HUDEP-2 (cell line): ENCODE data around the gene FRMD4B.

Experiments
- DNase-seq, 76 experiments: peaks; one replicate each; lab custom pipeline; 2025; ENCODE audit not compliant: unreplicated experiment in 76 of 76; lab: John Stamatoyannopoulos, UW

FRMD4B gene

DNA sequence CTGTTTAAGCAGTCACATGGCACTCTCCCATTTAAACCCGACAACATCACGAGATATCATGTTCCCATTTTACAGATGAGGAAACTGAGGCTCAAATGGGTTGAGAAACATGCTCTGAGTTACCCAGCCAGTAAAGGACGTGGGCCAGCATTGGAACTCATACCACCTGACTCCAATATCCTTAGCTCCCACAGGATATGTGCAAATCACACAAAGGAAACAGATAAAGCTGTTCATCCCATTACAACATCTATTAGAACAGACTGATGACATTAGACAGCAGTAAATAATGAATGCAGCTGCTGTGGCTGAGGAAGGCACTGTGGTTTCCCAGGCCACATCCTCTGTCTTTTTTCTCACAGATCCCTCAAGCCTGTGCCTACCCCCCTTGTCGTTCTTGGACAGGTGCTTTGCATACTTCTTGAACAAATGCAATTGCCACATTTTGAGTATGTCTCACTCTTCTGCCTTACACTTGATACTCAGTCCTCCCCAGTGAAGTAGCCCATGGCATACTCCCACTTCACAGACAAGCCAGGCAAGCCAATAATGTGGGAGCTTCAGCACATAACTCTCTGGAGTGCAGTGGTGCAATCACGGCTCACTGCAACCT is 17.7 kb downstream of the FRMD4B start:
- no peak for DNase-seq

- no peak for DNase-seq
Observed at GRCh38 chr3:69367586-69367985, 18.3 kb downstream of the FRMD4B start.

- DNase-seq, result no peak
Observed at GRCh38 chr3:69364354-69364753, 21.5 kb downstream of the FRMD4B start.

DNA sequence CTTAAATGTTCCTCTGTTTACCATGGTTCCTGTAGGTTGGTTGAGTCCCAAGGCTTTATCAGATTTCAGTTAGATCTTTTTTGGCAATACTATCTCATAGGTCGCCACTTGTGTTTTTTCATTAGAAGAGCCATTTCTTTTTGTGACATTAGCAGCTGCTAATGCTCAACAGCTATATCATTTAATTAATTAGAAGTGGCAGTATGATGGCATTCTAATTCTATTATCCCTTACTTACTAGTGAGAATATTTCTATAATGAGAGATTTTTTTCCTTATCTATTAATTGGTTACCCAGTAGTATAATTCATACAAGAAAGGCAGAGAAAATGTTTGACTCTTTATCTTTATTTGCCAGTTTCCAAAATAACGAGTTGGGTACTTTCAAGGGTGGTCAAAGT is 25.2 kb downstream of the FRMD4B start:
- DNase-seq, result no peak

DNA sequence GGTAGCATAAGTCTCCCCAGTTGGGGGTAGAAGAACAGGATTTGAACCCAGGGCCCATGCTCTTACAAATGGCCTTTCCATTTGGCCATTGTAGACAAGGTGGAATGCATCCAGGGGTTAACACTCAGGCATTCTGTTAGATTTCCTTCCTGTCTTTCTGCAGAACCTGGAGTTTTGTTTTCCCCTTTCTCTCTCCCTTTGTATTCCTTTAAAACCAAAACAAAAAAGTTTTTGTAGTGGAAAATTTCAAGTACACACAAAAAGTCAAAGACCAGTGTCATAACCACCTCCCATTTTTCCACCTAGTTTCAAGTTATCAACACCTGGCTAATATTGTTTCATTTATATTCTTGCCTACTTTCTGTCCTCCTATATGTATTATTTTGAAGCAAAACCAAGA is 26.0 kb downstream of the FRMD4B start:
- no peak for DNase-seq

DNA sequence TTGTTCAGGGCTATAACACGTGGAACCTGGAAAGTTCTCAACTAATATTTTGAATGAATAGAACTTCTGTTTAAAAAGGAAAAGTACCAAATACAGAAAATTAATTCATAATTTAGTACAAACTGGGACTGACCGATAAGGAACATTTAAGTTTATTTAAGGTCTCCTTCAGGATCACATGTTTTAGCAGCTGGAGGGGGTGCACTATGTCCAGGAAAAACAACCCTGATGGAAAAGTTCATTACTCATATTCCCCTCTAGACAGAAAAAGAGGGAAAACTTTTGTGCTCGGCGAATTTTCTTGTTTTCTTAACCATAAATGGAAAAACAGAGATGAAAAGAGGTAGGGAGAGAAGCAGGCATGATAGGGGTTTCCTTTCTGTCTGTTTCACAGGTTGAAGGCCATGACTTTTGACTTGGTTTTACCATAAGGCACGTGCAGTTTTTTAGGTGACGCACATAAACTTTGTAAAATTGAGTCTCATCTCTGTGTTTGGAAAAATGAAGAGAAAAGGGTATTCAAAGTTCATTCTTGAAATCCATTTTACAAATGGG is 26.5 kb downstream of the FRMD4B start:
- DNase-seq, result no peak

GRCh38 chr3:69357196-69357595 is 28.7 kb downstream of the FRMD4B start:
- DNase-seq, result no peak

GRCh38 chr3:69354948-69355347 is 30.9 kb downstream of the FRMD4B start:
- DNase-seq, result peak in 1 of 76 experiments; percentile 10

GRCh38 chr3:69353503-69353902 is 32.4 kb downstream of the FRMD4B start:
- DNase-seq, result no peak

DNA sequence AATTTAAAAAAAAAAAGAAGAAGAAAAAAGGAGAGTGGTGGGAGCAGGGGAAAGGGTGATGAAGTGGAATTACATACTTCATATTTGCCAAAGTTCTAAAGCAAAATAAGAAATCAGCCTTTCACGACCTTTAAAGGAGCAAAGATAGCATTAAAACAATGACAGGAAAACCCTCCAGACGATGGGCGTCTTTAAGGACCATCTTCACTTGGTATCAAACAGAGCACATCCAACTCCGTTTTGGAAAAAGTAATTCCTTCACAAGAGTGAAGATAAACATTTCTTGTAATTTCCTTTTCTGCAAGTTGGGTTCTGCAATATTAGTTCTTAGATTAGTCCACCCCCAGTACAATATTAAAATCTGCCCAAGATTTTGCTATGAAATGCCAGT is 32.8 kb downstream of the FRMD4B start:
- no peak for DNase-seq

GRCh38 chr3:69352305-69353087 is 33.4 kb downstream of the FRMD4B start:
- DNase-seq, result no peak

- DNase-seq, result no peak
Observed at GRCh38 chr3:69343875-69344274, 42.0 kb downstream of the FRMD4B start.

DNA sequence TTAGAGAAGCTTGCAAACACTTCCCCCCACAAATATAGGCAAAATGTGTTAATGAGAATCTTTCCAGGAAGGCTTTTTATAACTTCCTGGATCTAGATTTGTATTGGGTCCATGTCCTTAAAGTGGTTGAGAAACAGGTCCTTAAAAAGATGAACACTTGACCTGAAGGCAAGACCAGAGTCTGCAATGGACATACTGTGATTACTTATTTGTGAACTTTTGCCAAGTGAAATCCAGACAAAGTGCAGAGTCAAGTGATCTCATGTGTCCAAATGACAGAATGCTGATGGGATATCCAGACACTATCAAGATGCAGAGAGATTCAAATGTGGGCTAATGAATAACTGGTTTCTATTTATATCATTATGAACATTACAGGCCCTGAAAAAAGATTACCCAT is 43.8 kb downstream of the FRMD4B start:
- DNase-seq, result no peak

DNA sequence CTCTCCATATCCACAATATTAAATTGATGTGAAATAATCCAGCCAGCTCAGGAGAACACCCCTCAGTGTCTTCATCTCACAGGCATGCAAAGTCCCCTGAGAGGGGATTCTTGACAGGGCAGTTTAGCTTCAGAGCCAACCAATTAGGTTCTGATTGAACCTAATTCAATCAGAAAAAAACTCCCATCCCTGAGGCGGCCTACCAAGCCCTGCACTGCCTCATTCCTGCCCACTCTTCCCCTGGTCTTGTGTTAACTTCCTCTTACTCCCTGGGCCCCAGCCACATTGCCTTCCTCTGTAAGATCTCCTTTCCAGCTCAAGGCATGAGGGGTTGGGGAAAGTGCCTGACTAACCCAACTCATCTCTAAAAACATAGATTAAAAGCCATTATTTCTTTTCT is 46.1 kb downstream of the FRMD4B start:
- no peak for DNase-seq

DNA sequence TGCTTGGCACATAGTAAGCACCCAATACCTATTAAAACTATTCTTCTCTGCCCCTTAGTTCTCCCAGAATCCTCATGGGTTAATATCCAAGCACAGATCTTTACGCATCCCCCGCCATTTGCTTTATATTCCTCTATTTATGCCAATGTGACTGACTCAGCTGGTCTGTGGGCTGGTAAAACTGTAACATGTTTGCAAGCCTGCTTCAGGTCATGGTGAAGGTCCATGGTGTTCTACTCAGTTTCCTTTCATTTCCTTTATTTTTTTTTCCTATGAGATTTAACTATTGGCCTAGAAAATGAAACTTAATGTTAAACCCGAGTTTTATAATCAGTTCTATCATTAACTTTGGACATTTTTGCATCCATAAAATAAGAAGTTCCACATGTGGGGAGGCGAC is 47.0 kb downstream of the FRMD4B start:
- DNase-seq, result no peak

GRCh38 chr3:69332934-69333333 is 53.0 kb downstream of the FRMD4B start:
- DNase-seq, result no peak

DNA sequence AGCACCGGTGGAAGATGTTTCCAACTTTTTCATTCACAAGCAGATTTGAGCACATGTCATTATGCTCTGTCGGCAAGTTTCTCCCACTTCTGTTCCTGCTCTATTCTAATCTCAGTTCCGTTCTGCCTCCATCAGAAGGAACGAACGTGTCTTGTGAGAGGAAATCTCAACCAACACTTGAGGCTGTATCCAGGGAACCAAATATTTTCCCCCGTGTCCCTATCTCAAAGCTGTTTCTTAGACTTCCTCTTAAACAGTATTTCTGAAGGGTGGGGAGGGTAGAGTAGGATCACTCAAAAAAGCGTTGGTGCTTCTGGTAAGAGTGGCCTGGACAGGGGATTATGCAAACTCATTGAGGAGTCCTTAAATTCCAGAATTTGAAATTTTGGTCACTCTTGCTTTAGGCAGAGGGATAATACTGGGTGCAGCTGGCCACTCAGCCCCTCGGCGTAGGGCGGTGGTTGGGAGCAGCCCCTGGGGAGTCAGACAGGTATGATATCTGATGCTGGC is 54.9 kb downstream of the FRMD4B start:
- no peak for DNase-seq

GRCh38 chr3:69329892-69330291 is 56.0 kb downstream of the FRMD4B start:
- no peak for DNase-seq

DNA sequence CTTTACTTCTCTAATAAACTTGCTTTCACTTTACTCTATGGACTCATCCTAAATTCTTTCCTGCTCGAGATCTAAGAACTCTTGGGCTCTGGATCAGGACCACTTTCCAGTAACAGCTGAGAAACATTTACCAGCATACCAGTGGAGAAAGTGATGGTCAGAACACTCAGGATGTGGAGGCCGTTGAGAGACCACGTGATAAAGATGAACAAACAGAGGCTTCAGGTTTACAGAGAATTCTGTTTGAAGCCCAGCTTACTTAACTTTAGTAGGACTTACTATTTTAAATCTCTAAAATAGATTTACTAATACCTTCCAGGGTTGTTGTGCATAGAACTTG is 57.0 kb downstream of the FRMD4B start:
- no peak for DNase-seq

GRCh38 chr3:69328103-69328962 is 57.6 kb downstream of the FRMD4B start:
- DNase-seq, result no peak

DNA sequence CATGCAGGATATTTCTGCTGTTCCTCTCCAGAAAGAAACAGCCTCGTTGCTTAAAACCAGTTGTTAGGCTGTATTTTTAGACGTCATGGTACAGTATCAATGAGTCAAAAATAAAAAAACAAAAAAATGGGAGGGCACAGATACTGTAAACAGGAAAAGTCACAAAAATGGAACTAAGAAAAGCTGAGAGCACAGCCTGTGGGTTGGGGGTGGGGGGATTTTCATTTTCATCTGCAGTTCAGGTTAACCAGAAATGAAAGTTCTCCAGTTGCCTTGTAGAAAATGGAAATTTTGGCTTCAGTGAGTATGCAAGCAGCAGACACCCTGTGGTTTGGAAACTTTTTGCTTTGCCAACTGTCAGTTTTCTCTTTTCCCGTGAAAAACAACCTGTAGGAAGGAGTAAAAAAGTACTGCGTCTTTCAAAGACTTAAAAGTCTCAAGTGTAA is 59.0 kb downstream of the FRMD4B start:
- no peak for DNase-seq
